GM10248 (cell line): ENCODE data around the gene NUDT19.
"Not testable (repeated sequence)": the region's sequence is repeated elsewhere in the genome, so short reads cannot be mapped to it uniquely, and the experiment has no call there.

Experiments used
- CTCF ChIA-PET: fragments of 300-600 bp; sonication (Branson Sonifier 250); formaldehyde crosslinking; extraction: SDS; loops from one replicate; lab custom pipeline; 2021; ENCODE audit warnings: antibody characterized with exemption; lab: Yijun Ruan, JAX
- POLR2A ChIA-PET: fragments of 350-650 bp; sonication (Branson Sonifier 250); formaldehyde crosslinking; extraction: SDS; loops from one replicate; lab custom pipeline; 2020; ENCODE audit warnings: antibody characterized with exemption; lab: Yijun Ruan, JAX
- DNase-seq: peaks from one replicate; pipeline ENCODE4 v3.0.0; 2012; ENCODE audit errors: extremely low spot score
- TF ChIP-seq, protein P1 (sequence below): IDR thresholded peaks from 2 replicates; pipeline ENCODE4 v1.5.1; 2012; ENCODE audit warnings: mild to moderate bottlenecking, low read depth; ENCODE audit errors: extremely low read depth, missing control alignments, control extremely low read depth

The NUDT19 gene

DNA sequence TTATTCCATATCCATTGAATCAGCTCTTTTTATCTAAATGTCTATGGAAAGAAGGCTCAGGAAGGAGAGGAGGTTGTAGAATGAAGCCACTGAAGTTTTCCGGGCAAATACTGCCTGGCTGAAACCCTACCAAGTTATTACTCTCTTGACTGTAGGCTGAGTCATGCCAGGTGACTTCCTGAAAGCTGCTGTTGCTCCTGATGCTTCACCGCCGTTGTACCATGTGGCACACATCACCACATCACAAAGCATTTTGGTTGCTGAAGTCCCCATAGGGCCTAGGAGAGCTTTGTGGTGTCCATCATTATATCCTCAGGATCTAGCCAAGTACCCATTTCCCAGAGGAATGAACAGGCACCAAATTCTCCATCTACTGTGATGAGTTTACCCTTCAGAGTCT, 16.8 kb downstream of the NUDT19 start:
- TF ChIP-seq, protein P1, sequence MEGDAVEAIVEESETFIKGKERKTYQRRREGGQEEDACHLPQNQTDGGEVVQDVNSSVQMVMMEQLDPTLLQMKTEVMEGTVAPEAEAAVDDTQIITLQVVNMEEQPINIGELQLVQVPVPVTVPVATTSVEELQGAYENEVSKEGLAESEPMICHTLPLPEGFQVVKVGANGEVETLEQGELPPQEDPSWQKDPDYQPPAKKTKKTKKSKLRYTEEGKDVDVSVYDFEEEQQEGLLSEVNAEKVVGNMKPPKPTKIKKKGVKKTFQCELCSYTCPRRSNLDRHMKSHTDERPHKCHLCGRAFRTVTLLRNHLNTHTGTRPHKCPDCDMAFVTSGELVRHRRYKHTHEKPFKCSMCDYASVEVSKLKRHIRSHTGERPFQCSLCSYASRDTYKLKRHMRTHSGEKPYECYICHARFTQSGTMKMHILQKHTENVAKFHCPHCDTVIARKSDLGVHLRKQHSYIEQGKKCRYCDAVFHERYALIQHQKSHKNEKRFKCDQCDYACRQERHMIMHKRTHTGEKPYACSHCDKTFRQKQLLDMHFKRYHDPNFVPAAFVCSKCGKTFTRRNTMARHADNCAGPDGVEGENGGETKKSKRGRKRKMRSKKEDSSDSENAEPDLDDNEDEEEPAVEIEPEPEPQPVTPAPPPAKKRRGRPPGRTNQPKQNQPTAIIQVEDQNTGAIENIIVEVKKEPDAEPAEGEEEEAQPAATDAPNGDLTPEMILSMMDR = no peak
- DNase-seq = no peak
- POLR2A ChIA-PET = no interaction called here
- CTCF ChIA-PET = no interaction called here

DNA sequence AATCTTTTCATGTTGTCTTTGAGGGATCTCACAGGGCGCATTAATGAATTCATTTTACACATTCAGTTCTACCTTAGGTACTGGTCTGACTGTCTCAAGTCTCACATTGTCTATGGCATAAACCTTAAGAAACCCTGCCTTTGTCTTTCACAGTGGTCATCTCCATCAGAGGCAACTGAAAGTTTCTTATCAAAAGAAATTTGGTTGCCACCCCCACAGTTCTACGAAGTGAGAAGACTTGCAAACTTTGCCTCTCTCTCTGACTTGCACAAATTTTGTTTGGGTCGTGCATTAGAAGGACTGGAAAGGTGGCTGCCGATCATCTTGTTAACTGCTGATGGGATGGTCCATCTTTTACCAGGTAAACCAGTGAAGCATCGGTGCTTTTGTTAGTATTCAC, 17.4 kb downstream of the NUDT19 start:
- TF ChIP-seq, protein P1 = no peak
- ChIA-PET POLR2A (no interaction called here), CTCF (no interaction called here)
- no peak for DNase-seq

DNA sequence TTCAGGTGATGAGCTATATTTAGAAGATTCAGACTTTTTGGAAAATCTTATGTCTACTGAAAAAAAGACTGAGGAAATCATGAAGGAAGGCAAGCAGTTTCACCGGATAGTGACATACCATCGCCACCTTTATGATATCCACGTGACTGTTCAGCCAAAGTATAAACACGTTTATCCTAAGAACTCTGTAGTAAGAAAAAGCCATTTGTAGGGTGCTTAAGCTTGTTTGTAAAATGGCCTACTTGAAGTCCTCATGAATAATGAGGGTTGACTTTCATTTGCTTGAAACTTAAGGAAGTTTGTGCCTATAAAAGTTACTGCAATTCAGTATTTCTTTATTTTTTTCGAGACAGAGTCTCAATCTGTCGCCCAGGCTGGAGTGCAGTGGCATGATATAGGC, 20.1 kb downstream of the NUDT19 start:
- ChIA-PET POLR2A (no interaction called here), CTCF (interaction anchor here (1.5 kb wide), 1 partner anchor 264 kb away, joined by 3 read pairs; no protein-coding TSS in a partner anchor)
- TF ChIP-seq, protein P1 = no peak
- no peak for DNase-seq

GRCh38 chr19:32716203-32716602, 24.6 kb downstream of the NUDT19 start:
- POLR2A ChIA-PET, CTCF ChIA-PET, DNase-seq: not testable (repeated sequence)

GRCh38 chr19:32717496-32717895, 25.9 kb downstream of the NUDT19 start:
- TF ChIP-seq, protein P1 = no peak
- ChIA-PET POLR2A (no interaction called here), CTCF (no interaction called here)
- no peak for DNase-seq

DNA sequence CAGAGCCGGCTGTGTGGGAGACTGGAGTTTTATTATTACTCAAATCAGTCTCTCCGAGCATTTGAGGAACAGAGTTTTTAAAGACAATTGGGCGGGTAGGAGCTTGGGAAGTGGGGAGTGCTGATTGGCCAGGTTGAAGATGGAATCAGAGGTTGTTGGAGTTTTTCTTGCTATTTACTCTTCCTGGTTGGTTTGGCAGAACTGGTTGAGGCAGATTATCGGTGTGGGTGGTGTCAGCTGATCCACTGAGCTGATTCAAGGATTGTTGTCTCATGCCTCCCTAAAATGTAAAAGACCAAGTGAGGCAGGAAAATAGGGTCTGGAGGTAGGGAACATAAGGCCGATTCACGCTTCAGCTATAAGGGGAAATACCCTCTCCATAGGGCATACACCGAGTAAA, 26.7 kb downstream of the NUDT19 start:
- DNase-seq = no peak
- TF ChIP-seq, protein P1 = no peak
- ChIA-PET POLR2A (no interaction called here), CTCF (no interaction called here)

GRCh38 chr19:32719611-32720059, 28.0 kb downstream of the NUDT19 start, which contains the start of gene TDRD12:
TDRD12 (plus strand) TSS chr19:32719767; CDS start chr19:32720073, 306 bp downstream.
- CTCF ChIA-PET = no interaction called here
- TF ChIP-seq, protein P1 = no peak

More at GRCh38 chr19:32719611-32720059, 28.0 kb downstream of the NUDT19 start, which contains the start of gene TDRD12:
- DNase-seq = no peak
- POLR2A ChIA-PET = no interaction called here
